BJ (cell line): ENCODE results near the gene CDH18. TPM values are rescaled to one million over a fixed set of nuclear protein-coding genes. Genes with fewer than 3 reads are reported as not detected.

Experiments used
- CTCF ChIA-PET: fragments of 350-600 bp; formaldehyde crosslinking; extraction: SDS; loops from one replicate; lab custom pipeline; 2021; ENCODE audit warnings: antibody characterized with exemption, inconsistent platforms; lab: Yijun Ruan, JAX
- POLR2A ChIA-PET: fragments of 300-600 bp; sonication (Branson Sonifier 250); formaldehyde crosslinking; extraction: SDS; loops from one replicate; lab custom pipeline; 2021; ENCODE audit warnings: antibody characterized with exemption; lab: Charles Lee
- DNase-seq: peaks from one replicate; pipeline ENCODE4 v3.0.0-alpha.2; 2011; ENCODE audit warnings: low read depth
- H3K27me3 ChIP-seq: 2 replicates; pipeline ENCODE4 v1.6.0; 2011; ENCODE audit warnings: low read length; ENCODE audit not compliant: control insufficient read depth, insufficient read depth
- H3K36me3 ChIP-seq: 2 replicates; pipeline ENCODE4 v1.5.1; 2011; ENCODE audit warnings: low read length; ENCODE audit not compliant: control insufficient read depth, insufficient read depth
- H3K4me3 ChIP-seq: 2 replicates; pipeline ENCODE4 v1.5.1; 2011; ENCODE audit warnings: low read depth, mild to moderate bottlenecking, control low read depth, low read length
- polyA plus RNA-seq: library from polyadenylated mRNA; depleted of rRNA; stranded (reverse); fragments of >200 nt; gene quantifications from 2 replicates; pipeline ENCODE4 v1.2.3, GENCODE V29; 2011
- TF ChIP-seq, protein P1 (sequence below): IDR thresholded peaks from 2 replicates; pipeline ENCODE4 v1.5.1; 2011; ENCODE audit warnings: low read depth, mild to moderate bottlenecking, control low read depth, inconsistent platforms, low read length, moderate library complexity; ENCODE audit not compliant: insufficient read depth

The CDH18 gene
- polyA plus RNA-seq, 1 experiment: 0.31 TPM

DNA sequence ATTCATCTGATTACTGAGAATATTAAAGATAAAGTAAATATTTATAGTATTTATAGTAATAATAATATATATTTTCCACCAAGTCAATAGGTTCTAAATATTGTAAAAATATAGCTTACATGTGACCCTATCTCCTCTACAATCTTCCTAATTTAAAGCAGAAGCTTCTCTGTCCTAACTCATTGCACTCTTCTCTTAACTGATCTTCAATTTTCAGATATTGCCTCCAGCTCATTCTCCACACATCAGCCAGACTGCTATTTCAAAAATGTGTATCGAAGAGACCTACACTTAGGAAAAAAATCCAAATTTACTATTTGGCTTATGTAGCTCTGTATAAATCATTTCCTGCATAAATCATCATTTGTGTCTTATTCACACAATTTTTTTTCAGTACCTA is 47.8 kb downstream of the CDH18 start:
- no peak for DNase-seq
- Histone ChIP-seq H3K36me3 (no peaks in the 10 kb centered on the region), H3K27me3 (no peaks in the 10 kb centered on the region), H3K4me3 (no peak overlapping the region)
- POLR2A ChIA-PET: no interaction called here
- TF ChIP-seq, protein P1, sequence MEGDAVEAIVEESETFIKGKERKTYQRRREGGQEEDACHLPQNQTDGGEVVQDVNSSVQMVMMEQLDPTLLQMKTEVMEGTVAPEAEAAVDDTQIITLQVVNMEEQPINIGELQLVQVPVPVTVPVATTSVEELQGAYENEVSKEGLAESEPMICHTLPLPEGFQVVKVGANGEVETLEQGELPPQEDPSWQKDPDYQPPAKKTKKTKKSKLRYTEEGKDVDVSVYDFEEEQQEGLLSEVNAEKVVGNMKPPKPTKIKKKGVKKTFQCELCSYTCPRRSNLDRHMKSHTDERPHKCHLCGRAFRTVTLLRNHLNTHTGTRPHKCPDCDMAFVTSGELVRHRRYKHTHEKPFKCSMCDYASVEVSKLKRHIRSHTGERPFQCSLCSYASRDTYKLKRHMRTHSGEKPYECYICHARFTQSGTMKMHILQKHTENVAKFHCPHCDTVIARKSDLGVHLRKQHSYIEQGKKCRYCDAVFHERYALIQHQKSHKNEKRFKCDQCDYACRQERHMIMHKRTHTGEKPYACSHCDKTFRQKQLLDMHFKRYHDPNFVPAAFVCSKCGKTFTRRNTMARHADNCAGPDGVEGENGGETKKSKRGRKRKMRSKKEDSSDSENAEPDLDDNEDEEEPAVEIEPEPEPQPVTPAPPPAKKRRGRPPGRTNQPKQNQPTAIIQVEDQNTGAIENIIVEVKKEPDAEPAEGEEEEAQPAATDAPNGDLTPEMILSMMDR: no peak
- CTCF ChIA-PET: no interaction called here

DNA sequence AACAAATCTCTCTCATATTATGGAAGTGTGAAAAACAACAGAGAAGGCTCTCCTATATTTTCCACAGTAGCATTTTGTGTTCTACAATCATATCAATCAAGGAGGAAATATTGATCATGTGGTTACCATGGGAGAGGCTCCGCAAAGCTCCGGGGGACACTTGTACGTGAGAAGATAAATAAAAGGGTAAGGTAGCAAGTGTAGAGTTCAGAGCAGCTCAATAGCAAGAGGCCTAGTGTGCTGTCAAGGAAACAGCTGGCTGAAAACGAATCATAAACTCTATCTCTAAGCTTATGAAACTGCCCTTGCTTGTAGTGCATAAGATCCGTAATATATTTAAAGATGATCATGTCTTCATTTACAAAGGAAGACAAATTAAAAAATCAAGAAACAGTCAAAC is 57.5 kb downstream of the CDH18 start:
- no peak for DNase-seq
- no peaks in the 10 kb centered on the region for H3K27me3 ChIP-seq
- CTCF ChIA-PET: no interaction called here
- POLR2A ChIA-PET: no interaction called here
- no peaks in the 10 kb centered on the region for H3K36me3 ChIP-seq
- TF ChIP-seq, protein P1: no peak
- no peak overlapping the region for H3K4me3 ChIP-seq

DNA sequence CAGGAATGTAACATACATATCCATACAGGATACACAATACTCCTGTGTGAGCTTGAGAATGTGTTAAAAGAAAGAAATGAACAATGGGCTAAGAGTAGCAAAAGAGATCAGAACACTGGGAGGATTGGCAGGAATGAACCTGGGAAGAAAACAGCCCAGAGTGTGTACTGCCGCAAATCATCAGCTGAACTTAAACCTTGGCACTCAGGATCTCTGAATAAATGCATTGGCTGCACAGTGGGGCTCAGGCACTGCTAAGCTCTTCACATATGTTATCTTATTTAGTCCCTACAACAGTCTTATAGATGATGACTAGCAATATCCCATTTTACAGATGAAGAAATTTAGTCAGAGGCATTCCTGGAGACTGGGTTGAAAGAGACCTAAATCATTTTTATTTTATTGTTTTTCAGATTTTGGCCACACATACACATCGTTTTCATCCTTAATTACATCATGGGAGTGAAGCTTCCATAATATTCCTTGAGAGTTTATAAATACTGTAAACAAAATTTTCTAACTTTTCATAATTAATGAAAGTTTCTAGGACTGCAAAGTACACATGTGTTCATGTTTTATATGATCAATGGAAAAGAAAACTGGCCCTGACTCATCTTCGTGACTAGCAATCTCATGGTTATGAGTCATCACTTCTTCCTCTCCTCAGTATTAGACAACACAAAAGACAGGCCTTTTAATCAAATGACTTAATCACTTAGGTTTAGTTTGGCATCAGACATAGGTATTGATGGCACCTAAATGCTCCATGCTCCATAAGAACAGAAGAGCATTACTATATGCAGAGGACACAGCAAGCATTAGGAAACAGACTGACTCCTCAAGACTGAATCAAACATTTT is 59.2 kb downstream of the CDH18 start:
- CTCF ChIA-PET: no interaction called here
- TF ChIP-seq, protein P1: no peak
- Histone ChIP-seq H3K4me3 (no peak overlapping the region), H3K27me3 (no peaks in the 10 kb centered on the region), H3K36me3 (no peaks in the 10 kb centered on the region)
- POLR2A ChIA-PET: no interaction called here
- DNase-seq: peak; percentile 65

DNA sequence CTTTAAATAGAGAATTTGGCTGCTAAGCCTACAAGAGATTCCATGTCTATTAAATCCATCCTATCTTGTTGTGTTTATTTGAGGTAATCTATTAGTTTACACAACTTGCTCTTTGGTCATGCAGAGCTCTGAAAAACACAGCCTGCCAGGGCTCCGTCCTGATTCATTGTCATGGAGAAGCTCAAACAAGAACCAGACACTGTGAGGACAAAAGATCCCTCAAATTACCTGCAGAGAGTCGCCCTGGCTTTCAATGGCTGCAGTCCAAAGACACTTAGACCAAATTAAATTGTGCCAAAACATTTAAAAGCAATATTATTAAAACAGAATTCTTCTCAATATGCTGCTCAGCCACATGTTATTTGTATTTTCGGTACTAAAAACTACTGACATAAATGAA is 60.1 kb downstream of the CDH18 start:
- ChIA-PET POLR2A (interaction anchor here (0.7 kb wide), 1 partner anchor 80 kb away, joined by 4 read pairs; no protein-coding TSS in a partner anchor), CTCF (interaction anchor here (1.5 kb wide), 1 partner anchor 8 kb away, joined by 3 read pairs; no protein-coding TSS in a partner anchor)
- TF ChIP-seq, protein P1: no peak
- Histone ChIP-seq H3K4me3 (no peak overlapping the region), H3K27me3 (no peaks in the 10 kb centered on the region), H3K36me3 (no peaks in the 10 kb centered on the region)
- DNase-seq: no peak

DNA sequence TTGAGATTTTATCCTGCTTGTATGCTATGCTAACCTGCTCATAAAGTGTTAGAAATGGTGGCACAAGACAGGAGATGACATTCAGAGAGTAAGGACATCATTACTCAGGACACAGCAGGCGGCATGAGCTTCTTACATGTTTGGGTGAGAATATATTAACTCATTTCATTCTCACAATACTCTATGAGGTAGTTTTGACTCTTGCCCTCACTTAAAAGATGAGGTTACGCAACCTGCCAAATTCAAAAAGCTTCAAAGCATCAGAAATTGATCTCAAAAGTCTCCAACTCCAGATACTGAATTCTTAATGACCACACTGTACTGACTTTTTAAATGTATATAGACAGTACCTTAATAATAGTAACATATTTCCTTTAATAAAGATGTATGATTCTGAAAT is 60.8 kb downstream of the CDH18 start:
- H3K4me3 ChIP-seq: no peak overlapping the region
- ChIA-PET POLR2A (no interaction called here), CTCF (interaction anchor here (1.5 kb wide), 1 partner anchor 9 kb away, joined by 3 read pairs; no protein-coding TSS in a partner anchor)
- DNase-seq: no peak
- no peaks in the 10 kb centered on the region for H3K27me3 ChIP-seq
- no peaks in the 10 kb centered on the region for H3K36me3 ChIP-seq
- TF ChIP-seq, protein P1: no peak
